ENCODE measurements around the gene CELA3A.

Gene CELA3A

GRCh38 chr1:22052115-22053016 is 50.9 kb downstream of the CELA3A start, which contains the start of gene CDC42:
CDC42 (plus strand) TSS chr1:22052709; CDS start chr1:22078479, 25,770 bp downstream.
- peak; percentile 94 for DNase-seq

- DNase-seq = peak; percentile 40
Observed at GRCh38 chr1:22053017-22053860, 51.8 kb downstream of the CELA3A start.

- DNase-seq = no peak
Observed at GRCh38 chr1:22053861-22054770, 52.7 kb downstream of the CELA3A start.

GRCh38 chr1:22055463-22055862 is 54.0 kb downstream of the CELA3A start:
- DNase-seq = no peak

GRCh38 chr1:22056043-22056442 is 54.6 kb downstream of the CELA3A start:
- no peak for DNase-seq

DNA sequence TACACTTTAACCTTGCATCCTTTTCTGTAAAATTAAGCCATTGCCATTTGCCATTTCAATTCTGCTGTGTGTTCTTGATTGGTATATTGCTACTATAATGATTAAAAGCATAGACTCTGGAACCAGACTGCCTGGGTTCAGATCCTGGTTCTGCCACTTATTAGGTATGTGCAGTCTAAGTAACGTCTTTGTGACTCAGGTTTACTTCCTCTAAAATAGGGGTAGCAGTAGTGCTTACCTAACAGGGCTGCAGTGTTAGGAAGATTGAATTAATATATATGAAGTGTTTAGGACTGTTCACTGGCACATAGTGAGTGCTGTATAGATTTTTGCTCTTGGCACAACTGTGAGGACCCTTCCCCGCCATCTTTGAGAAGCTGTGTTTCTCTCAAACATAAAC is 55.5 kb downstream of the CELA3A start:
- no peak for DNase-seq

GRCh38 chr1:22057861-22058260 is 56.4 kb downstream of the CELA3A start:
- DNase-seq = no peak

Measured in NCI-H510A (cell line).